Superior temporal gyrus (tissue), 1 donor: ENCODE data around the gene PARP3.
"Not testable (repeated sequence)": the region's sequence is repeated elsewhere in the genome, so short reads cannot be mapped to it uniquely, and the experiment has no call there.

Experiments used
- DNase-seq: peaks from one replicate; pipeline ENCODE4 v3.0.0-alpha.2; 2016; ENCODE audit errors: extremely low spot score

Gene PARP3

GRCh38 chr3:51941798-51942602 is at the start of gene PARP3, which contains the start of gene RRP9:
Gene PARP3 (plus strand): TSS chr3:51942363. CDS start chr3:51943356, 993 bp downstream.
Gene RRP9 (minus strand): TSS chr3:51941904. CDS start chr3:51941867, 37 bp downstream.
- peak; percentile 99 for DNase-seq

- no peak for DNase-seq
Observed at GRCh38 chr3:51894391-51894790, 47.8 kb upstream of the PARP3 start.

GRCh38 chr3:51894939-51895338 is 47.2 kb upstream of the PARP3 start:
- no peak for DNase-seq

- DNase-seq = no peak
Observed at GRCh38 chr3:51896607-51897305, 45.4 kb upstream of the PARP3 start.

- no peak for DNase-seq
Observed at GRCh38 chr3:51897391-51897790, 44.8 kb upstream of the PARP3 start.

GRCh38 chr3:51900043-51900442 is 42.1 kb upstream of the PARP3 start:
- not testable (repeated sequence) for DNase-seq

- DNase-seq = not testable (repeated sequence)
Observed at GRCh38 chr3:51902361-51902760, 39.8 kb upstream of the PARP3 start.

GRCh38 chr3:51904034-51904823 is 37.9 kb upstream of the PARP3 start:
- DNase-seq = no peak

GRCh38 chr3:51908026-51908425 is 34.1 kb upstream of the PARP3 start:
- DNase-seq = no peak

GRCh38 chr3:51916418-51916817 is 25.7 kb upstream of the PARP3 start:
- no peak for DNase-seq

- no peak for DNase-seq
Observed at GRCh38 chr3:51921081-51921578, 21.0 kb upstream of the PARP3 start.

- no peak for DNase-seq
Observed at GRCh38 chr3:51927061-51927977, 14.8 kb upstream of the PARP3 start.

GRCh38 chr3:51928438-51928837 is 13.7 kb upstream of the PARP3 start:
- DNase-seq = no peak

GRCh38 chr3:51928981-51929380 is 13.2 kb upstream of the PARP3 start:
- not testable (repeated sequence) for DNase-seq

- no peak for DNase-seq
Observed at GRCh38 chr3:51929420-51930003, 12.7 kb upstream of the PARP3 start.

- no peak for DNase-seq
Observed at GRCh38 chr3:51930439-51930838, 11.7 kb upstream of the PARP3 start.

- DNase-seq = no peak
Observed at GRCh38 chr3:51931756-51932155, 10.4 kb upstream of the PARP3 start.

- DNase-seq = no peak
Observed at GRCh38 chr3:51932471-51933370, 9.4 kb upstream of the PARP3 start.

- no peak for DNase-seq
Observed at GRCh38 chr3:51933471-51934138, 8.6 kb upstream of the PARP3 start.
